22Rv1 (cell line): ENCODE data around the gene TBC1D22A.

Experiments
- CTCF ChIP-seq: fragments of 450-650 bp; IDR thresholded peaks from 2 replicates; pipeline ENCODE4 v1.5.1; 2017; ENCODE audit warnings: mild to moderate bottlenecking
- ZFX ChIP-seq: fragments of 450-650 bp; IDR thresholded peaks from 2 replicates; pipeline ENCODE4 v1.6.1; 2017; ENCODE audit warnings: antibody characterized with exemption, borderline replicate concordance

DNA sequence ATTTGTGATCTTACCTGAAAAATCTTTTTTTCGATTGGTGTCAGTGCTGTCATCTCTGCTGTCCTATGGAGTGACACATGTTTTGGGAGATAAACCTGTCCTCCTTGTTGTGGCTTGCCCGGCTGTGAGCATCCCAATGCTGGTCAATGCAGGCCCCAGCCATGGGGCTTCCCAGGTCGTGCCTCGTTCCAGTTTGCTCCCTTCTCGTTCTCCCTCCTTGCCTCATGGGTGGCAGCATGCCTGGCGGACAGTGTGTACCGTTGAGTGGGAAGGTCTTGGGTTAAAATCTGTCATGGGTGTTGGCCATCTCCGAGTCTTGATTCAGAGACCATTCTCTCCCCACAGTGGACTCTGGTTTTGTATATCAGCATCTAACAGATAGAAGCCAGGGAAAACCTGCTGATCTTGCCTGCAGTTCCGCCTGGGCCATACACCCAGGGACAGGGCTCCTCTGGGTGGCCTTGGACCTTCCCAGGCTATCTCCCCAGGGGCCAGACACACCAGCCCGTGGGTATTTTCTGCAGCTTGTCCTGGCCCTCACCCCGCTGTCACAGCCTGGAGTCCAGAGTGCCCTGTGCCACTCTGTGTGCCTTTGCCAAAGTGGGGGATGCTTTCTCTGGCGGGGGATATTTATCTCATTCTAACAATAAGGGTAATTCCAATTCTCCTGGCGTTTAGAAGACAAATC is 208.1 kb downstream of the TBC1D22A start:
- TF ChIP-seq CTCF (no peak), ZFX (no peak)
